GM10266 (cell line): ENCODE data around the gene CDC42EP1.

Source experiments
- DNase-seq: peaks from one replicate; pipeline ENCODE4 v3.0.0; 2012; ENCODE audit errors: extremely low spot score
- CTCF ChIP-seq: IDR thresholded peaks from 2 replicates; pipeline ENCODE4 v1.5.1; 2012; ENCODE audit warnings: mild to moderate bottlenecking, low read depth; ENCODE audit not compliant: control insufficient read depth, insufficient read depth; ENCODE audit errors: missing control alignments

CDC42EP1 gene

DNA sequence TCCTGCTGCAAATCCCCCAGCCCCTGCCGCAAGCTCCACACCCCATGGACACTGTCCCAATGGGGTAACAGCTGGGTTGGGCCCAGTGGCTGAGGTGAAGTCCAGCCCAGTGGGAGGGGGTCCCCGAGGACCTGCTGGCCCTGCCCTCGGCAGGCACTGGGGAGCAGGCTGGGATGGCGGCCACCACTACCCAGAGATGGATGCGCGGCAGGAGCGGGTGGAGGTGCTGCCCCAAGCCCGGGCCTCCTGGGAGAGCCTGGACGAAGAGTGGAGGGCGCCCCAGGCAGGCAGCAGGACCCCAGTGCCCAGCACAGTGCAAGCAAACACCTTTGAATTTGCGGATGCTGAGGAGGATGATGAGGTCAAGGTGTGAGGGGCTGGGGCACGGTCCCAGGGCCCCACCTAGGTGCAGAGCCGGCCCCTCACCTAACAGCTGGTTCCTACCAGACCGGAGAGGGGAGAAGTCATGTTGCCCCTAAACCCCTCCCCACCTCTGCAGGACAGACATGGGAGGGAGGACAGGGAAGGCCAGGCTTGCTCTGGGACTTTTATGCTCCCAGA is 8.2 kb downstream of the CDC42EP1 start:
- TF ChIP-seq CTCF: no peak
- DNase-seq: no peak

DNA sequence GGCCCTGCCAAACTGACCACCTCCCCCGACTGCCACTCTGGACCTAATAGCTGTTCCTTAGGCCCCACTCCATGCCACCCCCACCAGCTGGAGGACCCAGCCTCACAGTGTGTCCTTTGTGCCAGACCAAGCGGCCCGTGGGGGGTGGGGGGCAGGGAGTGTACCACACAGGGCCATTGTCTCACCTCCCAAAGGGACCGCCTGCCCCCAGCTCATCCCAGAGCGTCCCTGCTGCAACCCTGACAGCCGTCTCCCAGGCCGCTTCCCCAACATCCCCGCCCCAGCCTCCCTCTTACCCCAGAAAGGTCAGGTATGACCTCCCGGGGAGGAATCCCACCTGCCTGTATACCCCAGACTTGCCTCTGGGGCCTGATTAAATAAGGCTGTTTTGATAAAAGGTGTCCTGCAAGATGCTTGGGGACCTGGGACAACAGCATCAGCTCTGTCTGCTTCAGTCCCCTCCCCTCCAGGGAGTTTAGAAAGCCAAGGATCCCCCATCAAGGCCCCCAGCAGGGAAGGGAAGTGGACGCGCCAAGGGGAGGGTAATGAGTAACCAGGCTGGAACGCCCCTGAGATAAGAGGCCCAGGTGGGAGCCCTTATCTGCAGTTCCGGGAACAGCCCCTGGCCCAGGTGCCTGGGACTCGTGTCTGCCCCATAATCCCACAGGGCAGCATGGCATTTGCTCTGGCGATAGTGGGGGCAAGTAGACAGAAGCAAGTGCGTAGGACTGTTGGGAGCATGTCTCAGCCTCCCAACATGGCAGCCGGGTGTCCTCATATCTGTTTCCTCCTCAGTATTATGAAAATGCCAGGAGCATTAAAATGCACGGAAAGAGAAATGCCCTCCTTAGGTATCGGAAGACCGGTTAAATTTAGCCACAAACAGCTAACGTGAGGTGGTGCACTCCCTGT is 9.0 kb downstream of the CDC42EP1 start:
- no peak for TF ChIP-seq CTCF
- DNase-seq: no peak

GRCh38 chr22:37569921-37570660 is 9.8 kb downstream of the CDC42EP1 start:
- DNase-seq: no peak
- no peak for TF ChIP-seq CTCF

- DNase-seq: no peak
- no peak for TF ChIP-seq CTCF
Observed at GRCh38 chr22:37570661-37570976, 10.3 kb downstream of the CDC42EP1 start.

- no peak for DNase-seq
- no peak for TF ChIP-seq CTCF
Observed at GRCh38 chr22:37571258-37571991, 11.1 kb downstream of the CDC42EP1 start.

GRCh38 chr22:37571992-37572373 is 11.7 kb downstream of the CDC42EP1 start:
- no peak for DNase-seq
- no peak for TF ChIP-seq CTCF

GRCh38 chr22:37575490-37576003 is 15.3 kb downstream of the CDC42EP1 start:
- TF ChIP-seq CTCF: no peak
- no peak for DNase-seq
